ENCODE data around the gene ACVR2B.

Gene ACVR2B

GRCh38 chr3:38491215-38491614, 37.5 kb downstream of the ACVR2B start:
- TF ChIP-seq POLR2AphosphoS5 (IDR thresholded peaks at IDR 0.05; ENCODE audit: low read depth, low read length) (no peak), TAF1 (IDR thresholded peaks at IDR 0.05; ENCODE audit: borderline replicate concordance, insufficient read depth, low read length) (no peak), FOXP2 (optimal IDR thresholded peaks at IDR 0.05; ENCODE audit: borderline replicate concordance, extremely low read depth, extremely low read length, insufficient read depth) (no peak), SIN3A (IDR thresholded peaks at IDR 0.05; ENCODE audit: borderline replicate concordance, insufficient read depth, low read length) (no peak)
- TF ChIP-seq, protein P1, sequence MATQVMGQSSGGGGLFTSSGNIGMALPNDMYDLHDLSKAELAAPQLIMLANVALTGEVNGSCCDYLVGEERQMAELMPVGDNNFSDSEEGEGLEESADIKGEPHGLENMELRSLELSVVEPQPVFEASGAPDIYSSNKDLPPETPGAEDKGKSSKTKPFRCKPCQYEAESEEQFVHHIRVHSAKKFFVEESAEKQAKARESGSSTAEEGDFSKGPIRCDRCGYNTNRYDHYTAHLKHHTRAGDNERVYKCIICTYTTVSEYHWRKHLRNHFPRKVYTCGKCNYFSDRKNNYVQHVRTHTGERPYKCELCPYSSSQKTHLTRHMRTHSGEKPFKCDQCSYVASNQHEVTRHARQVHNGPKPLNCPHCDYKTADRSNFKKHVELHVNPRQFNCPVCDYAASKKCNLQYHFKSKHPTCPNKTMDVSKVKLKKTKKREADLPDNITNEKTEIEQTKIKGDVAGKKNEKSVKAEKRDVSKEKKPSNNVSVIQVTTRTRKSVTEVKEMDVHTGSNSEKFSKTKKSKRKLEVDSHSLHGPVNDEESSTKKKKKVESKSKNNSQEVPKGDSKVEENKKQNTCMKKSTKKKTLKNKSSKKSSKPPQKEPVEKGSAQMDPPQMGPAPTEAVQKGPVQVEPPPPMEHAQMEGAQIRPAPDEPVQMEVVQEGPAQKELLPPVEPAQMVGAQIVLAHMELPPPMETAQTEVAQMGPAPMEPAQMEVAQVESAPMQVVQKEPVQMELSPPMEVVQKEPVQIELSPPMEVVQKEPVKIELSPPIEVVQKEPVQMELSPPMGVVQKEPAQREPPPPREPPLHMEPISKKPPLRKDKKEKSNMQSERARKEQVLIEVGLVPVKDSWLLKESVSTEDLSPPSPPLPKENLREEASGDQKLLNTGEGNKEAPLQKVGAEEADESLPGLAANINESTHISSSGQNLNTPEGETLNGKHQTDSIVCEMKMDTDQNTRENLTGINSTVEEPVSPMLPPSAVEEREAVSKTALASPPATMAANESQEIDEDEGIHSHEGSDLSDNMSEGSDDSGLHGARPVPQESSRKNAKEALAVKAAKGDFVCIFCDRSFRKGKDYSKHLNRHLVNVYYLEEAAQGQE (IDR thresholded peaks at IDR 0.05; ENCODE audit: insufficient read depth in 1 of 2, low read depth in 2 of 2, low read length in 2 of 2): no peak

DNA sequence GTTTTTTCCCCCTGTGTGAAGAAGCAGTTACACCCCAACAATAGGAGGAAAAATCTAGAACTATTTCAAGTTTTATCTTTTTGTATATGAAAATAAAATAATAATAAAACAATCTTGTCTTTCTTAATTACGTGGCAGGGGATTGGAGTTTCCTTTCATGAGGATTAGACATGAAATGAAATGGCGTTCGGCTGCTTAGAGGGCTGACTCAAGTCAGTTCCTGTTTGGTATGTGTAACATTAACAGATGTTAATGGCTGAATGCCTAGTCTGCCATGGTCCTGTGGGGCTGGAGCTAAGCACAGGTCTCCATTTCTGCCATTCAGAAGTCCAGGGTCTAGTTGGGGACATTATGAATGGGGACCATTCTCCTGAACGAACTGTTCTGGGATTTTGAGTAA, 39.3 kb downstream of the ACVR2B start:
- TF ChIP-seq FOXP2 (optimal IDR thresholded peaks at IDR 0.05; ENCODE audit: borderline replicate concordance, extremely low read depth, extremely low read length, insufficient read depth) (no peak), POLR2AphosphoS5 (IDR thresholded peaks at IDR 0.05; ENCODE audit: low read depth, low read length) (no peak), SIN3A (IDR thresholded peaks at IDR 0.05; ENCODE audit: borderline replicate concordance, insufficient read depth, low read length) (no peak), TAF1 (IDR thresholded peaks at IDR 0.05; ENCODE audit: borderline replicate concordance, insufficient read depth, low read length) (no peak)
- TF ChIP-seq, protein P1 (IDR thresholded peaks at IDR 0.05; ENCODE audit: insufficient read depth in 1 of 2, low read depth in 2 of 2, low read length in 2 of 2): no peak

- TF ChIP-seq TAF1 (IDR thresholded peaks at IDR 0.05; ENCODE audit: borderline replicate concordance, insufficient read depth, low read length) (no peak), SIN3A (IDR thresholded peaks at IDR 0.05; ENCODE audit: borderline replicate concordance, insufficient read depth, low read length) (no peak), FOXP2 (optimal IDR thresholded peaks at IDR 0.05; ENCODE audit: borderline replicate concordance, extremely low read depth, extremely low read length, insufficient read depth) (peak; percentile 13), POLR2AphosphoS5 (IDR thresholded peaks at IDR 0.05; ENCODE audit: low read depth, low read length) (peak; percentile 73; the same call in 1 of the 2 replicates)
- TF ChIP-seq, protein P1 (IDR thresholded peaks at IDR 0.05; ENCODE audit: insufficient read depth in 1 of 2, low read depth in 2 of 2, low read length in 2 of 2): no peak
These were observed 42.6 kb downstream of the ACVR2B start, which contains the start of gene EXOG for GRCh38 chr3:38496131-38496910. TSS of gene EXOG (plus strand) at chr3:38496340. CDS start at chr3:38496368, 28 bp downstream.

- TF ChIP-seq, protein P1 (IDR thresholded peaks at IDR 0.05; ENCODE audit: insufficient read depth in 1 of 2, low read depth in 2 of 2, low read length in 2 of 2): no peak
- no peak for TF ChIP-seq SIN3A (IDR thresholded peaks at IDR 0.05; ENCODE audit: borderline replicate concordance, insufficient read depth, low read length)
- TF ChIP-seq FOXP2 (optimal IDR thresholded peaks at IDR 0.05; ENCODE audit: borderline replicate concordance, extremely low read depth, extremely low read length, insufficient read depth): no peak
- TF ChIP-seq POLR2AphosphoS5 (IDR thresholded peaks at IDR 0.05; ENCODE audit: low read depth, low read length): no peak
- no peak for TF ChIP-seq TAF1 (IDR thresholded peaks at IDR 0.05; ENCODE audit: borderline replicate concordance, insufficient read depth, low read length)
These were observed 43.3 kb downstream of the ACVR2B start for GRCh38 chr3:38497031-38497430.

All from PFSK-1 (cell line).